NCI-H2196 (cell line): Measurements from ENCODE around the gene ARHGAP25.

ENCODE experiments used
- DNase-seq: peaks from one replicate; lab custom pipeline; 2025; ENCODE audit not compliant: unreplicated experiment; lab: John Stamatoyannopoulos, UW

ARHGAP25 gene

DNA sequence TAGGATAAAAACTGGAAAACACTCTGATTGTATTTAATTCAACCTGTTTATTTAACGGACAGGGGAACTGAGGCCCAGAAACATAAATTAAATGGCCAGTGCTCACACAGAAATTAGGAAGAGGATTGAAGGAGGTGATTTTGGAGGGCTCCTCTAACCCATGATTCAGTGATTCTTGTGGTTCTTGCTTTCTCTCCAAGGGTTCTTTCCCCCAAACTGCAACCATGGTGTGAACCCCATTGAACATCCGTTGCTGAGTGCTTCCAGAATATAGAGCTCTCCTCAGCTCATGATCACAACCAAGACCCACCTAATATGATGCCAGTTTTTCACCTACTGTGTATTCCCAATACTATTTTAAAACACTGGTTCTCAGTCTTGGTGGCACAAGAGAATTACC is 95.1 kb downstream of the ARHGAP25 start:
- DNase-seq: no peak

DNA sequence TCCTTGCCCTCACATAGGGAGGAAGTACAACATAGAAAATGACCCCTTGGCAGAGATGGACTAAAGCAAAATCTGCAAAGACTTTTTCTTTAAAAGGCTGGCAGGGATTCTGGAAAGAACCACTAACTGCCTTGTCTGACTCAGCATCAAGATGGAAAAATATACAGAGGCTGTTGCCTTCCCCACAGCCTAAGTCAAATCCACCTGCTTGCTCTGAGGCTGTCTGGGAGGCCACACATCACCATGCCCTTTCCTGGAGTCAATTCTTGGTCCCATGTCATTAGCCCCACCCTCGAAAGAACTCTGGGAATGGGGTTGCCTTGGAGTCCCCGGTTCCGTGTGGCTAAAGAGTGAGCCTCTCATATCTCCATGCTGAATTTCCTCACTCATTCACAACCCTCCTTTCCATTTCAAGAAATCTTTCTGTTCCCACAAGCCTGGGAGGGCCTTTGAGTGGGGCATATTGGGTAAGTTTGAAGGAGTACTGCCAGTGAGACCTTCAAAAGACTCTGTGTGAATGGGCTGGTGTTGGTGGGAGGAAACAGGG is 97.1 kb downstream of the ARHGAP25 start:
- no peak for DNase-seq

DNA sequence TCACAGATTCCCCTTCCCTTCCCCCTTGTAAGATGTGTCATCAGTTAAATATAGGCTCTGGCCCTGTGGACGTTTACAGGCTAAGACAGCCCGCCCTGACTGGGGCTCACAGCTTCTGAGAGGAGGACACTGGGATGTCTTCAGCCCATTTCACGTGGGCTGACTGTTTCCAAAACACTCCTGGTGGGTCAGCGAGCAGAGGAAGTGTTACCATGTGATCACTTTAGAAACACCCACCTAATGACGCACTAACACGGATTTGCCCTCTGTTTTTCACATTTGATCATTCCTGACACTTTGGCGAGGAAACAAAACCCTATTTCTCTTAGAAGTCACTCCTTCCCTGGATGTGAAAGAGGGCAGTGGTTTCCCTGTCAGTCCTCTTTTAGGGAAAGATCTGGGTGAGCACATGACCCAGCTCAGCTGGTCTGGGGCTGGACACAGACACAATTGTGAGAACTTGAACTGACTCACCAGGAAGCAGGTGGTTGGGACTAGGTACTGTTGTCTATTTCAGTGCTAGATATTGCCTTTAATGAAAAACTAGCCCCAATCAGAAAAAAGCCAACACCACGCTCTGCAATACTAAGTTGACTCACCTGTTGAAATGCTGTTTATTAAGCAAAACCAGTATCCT is 97.7 kb downstream of the ARHGAP25 start:
- peak; percentile 9 for DNase-seq

DNA sequence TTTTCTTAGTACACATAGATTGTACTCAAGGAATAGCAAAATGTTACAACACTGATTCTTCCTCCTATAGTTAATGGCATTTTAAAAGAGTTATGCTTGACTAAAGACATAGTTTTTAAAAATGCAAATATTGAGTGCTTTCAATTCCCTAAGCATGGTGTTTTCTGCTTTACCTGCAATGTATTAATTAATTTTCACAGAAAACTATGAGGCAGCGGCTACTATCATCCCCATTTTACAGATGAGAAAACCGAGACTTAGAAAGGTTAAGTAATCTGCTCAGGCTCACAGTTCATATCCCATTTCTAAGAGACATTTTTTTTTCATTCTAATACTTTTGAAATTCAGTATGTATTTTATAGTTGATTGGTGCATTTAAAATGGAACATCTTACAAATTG is 98.6 kb downstream of the ARHGAP25 start:
- DNase-seq: no peak

DNA sequence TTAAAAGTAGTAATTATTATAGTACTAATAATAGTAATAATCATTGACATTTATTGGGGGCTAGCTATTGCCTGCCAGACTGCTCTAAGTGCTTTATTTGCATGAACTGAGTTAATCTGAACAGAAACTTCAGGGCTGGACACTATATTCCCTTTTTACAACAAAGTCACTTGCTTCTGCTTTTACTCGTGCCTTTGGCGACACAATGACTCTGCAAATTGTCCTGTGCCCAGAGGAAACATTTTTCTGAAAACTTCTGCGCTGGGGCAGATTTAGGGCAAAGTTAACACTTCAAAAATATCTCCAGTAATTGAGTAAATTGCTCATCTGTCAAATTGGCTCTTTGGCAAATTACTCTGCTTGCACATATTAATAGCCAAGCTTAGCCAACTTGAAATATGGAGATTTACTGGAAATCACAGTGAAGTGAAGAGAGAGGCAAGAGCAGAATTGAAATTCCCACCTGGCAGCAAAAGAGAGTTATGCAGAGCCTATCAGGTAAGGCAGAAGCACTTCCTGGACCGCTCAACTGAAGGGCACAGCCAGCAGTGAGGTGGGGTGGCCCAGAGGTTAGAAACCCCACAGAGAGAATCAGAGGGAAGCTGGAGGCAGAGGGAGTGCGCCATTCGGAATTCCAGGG is 100.2 kb downstream of the ARHGAP25 start:
- no peak for DNase-seq

DNA sequence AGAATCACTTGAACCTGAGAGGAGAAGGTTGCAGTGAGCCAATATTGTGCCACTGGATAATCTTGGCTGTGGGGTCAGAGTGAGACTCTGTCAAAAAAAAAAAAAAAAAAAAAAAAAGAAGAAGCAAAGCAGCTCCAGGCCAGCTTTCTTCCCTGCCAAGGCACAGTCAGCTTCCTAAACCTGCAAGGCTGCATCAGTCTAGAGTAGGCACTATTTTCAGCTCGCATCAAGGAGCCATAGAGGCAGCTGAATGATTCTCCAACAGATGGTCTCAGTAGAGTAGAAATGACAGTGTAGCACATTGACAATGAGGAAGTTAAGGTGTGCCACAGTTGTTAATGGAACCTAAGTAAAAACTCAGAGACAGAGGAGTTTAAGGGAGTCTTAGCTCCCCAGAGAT is 101.0 kb downstream of the ARHGAP25 start:
- DNase-seq: no peak

DNA sequence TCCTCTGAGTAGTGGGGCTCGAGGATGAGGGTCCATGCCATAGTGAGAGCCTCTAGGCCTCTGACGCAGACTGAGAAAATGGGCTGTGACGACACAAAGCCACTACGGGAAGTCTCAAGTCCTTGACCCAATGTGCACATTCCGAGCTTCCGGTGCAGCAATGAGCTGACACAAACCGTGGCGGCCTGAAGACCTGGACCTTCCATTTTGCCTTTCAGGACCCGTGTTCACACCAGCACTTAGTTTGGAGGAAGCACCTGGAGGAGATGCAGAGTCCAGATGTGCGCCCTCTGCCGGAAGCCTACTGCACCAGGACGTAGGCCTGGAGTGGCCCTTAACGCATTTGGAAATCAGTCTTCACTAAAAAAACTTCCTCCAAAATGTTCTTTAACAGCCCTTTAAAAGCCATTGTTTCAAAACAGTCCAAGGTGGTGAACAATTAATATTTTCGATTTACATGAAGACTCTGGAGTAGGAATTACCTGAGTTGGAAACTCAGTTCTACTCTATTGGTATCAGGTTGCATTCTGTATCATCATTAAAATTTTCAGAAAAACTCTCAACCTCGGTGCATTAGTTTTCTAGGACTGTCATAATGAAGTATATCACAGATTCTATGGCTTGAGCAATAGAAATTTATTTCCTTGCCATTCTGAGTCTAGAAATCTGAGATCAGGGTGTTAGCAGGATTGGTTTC is 102.7 kb downstream of the ARHGAP25 start:
- DNase-seq: no peak

DNA sequence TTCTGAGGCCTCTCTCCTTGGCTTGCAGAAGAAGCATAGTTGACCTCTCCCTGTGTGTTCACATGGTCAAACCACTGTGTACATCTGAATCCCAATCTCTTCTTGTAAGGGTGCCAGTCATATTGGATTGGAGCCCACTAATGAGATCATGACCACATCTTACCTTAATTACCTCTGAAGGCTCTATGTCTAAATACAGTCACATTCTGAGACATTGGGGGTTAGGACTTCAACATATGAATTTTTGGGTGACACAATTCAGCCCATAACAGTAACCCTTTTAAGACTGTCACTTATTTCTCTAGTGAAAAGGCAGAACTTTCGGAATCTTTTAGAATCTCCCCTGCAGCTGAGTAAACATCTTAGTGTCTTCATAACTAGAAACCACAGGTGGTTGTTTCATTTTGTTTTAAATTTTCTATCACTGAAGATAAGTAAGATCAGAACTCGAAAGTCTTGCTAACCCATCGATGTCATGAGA is 103.3 kb downstream of the ARHGAP25 start:
- no peak for DNase-seq

DNA sequence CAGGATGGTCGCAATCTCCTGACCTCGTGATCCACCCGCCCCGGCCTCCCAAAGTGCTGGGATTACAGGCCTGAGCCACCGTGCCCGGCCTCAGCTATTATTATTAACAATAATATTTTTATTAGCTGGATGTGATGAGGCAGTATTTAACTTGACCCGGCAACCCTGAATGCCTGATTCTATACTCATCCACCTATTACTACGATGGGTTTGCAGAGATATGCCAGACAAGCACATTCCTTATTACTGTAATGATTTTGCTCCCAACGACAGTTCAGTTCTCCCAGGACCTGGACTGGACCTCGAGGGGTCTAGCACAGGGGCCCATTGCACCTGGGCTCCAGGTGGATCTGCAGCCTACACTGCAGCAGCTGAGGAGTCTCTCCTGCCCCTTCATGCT is 104.0 kb downstream of the ARHGAP25 start:
- DNase-seq: no peak

DNA sequence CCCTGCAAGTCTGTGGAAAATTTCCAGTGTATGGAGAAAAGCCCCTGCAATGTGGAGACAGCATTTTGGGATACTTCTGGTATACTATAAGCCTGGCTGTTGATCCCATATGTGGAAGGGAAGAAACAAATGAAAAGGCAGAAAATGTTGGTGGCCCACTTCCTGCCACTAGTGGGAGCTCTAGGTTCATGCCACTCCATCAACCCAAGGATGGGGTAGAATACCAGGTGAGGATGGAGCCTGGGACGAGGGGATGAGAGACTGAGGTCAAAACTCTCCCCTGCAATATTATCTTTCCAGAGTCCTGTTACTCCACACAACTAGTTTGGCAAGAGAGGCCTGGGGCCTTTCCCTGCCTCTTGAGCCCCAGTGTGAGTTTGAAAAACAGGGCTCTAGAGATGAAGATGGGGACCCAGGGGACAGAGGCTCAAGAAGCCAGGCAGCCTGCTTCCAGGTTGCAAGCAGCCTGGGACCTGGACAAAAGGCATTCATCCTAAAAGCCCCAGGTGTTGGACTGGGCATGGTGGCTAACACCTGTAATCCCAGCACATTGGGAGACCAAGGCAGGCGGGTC is 104.7 kb downstream of the ARHGAP25 start:
- DNase-seq: no peak

DNA sequence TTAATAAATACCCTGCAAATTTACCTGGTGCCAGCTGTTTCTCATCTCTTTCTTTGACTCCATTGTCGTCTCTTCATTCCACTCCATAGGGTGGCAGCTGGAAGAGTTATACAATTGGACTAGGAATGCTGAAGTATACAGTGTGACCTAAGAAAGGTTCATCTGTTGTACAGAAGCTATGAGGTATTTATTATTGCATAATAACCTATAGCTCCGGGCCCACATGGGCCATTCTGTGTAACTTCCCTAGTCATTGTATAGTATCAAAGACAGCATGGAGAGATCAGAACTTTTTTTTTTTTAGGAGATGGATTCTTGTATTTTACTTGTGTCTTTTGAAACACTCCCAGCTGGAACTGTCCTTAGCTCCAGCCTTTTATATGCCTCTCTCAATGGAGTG is 110.4 kb downstream of the ARHGAP25 start:
- DNase-seq: no peak

DNA sequence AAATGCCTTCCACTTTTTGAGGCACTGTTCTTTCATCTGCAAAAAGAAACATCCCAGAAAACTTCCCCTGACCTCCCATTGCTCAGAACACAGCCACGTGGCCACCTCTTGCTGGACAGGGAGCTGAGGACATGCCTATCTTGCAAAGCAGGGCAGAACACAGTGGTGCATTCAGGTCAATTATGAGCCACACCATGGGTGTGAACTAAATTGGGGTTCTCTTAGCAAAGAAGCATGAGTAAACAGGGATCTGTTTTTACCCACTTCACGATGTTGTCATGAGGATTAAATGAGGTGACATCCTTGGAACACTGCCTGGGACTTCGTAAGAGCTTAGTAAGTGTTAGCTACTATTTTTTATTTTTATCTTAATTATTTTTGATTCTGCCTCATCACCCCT is 111.5 kb downstream of the ARHGAP25 start:
- no peak for DNase-seq

DNA sequence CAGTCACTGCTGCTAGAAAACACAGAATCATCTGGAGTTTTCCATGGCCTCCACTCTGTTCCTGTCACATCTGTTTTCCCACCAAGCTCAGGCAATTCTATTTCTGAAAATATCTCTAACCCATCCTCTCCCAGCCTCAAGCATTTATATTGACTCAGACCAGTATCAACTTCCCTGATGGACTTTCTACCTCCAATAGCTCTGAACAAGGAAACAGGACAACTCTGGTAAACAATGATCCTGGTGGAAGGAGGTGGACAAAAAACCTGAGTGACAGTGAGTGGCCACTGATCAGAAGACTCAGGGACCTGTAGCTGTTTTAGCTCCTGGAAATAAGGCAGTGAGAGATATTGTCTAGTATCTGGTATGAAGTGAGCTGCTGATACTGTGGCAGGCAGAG is 113.1 kb downstream of the ARHGAP25 start:
- DNase-seq: no peak

DNA sequence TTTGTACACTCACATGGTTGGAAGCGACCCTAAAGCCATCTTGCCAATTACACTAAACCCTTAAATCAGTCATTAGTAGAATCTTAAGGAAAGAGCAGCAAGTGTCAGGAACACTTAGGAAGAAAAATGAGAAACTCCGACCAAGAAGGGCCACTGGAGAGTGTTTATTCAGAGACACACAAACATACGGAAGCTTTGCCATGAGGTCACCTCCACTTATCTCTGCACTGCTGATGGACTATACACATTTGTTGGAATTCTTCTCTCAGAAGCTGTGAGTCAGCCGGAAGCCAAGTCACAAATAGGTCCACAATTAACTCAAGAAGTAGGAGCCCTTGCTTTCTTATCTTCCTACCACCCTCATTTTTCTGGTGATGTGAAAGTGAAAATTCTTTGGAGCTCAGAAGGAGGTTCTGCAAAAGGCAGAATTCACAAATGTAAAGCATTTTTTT is 115.0 kb downstream of the ARHGAP25 start:
- DNase-seq: no peak

DNA sequence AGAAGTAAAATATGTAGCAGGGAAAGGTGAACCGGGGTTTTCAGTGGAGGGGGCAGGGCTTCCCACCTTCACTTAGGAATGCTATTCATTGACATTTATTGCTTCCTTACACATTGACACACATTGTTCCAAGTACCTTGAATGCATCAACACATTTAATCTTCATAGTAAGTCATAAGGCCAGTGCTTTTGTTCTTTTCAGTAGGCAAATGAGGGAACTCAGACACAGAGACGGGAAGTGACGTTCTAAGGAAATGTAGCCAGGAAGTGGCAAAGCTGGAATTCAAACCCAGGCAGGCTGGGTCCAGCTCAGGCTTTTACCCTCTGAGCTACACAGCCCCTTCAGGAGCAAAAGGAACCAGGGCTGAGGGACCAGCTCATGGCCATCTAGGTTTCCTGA is 115.9 kb downstream of the ARHGAP25 start:
- DNase-seq: no peak

DNA sequence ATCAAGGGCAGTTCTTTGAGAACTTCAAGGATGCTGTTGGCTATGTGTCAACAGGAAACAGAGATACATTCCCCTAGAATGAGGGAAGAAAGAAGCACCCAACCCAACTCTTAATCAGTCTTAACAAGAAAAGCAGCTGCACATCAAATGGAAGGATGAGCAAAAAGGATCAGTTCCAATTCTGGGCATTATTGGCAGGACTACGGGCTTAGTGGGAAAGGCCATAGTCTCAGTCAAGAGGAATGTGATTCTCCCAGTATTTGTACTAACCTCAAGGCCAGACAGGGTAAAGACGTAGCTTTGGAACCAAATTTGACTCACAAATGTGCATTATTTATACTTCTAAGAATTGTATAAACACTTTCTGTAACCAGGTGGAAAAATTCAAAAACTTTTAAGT is 118.4 kb downstream of the ARHGAP25 start:
- DNase-seq: no peak

DNA sequence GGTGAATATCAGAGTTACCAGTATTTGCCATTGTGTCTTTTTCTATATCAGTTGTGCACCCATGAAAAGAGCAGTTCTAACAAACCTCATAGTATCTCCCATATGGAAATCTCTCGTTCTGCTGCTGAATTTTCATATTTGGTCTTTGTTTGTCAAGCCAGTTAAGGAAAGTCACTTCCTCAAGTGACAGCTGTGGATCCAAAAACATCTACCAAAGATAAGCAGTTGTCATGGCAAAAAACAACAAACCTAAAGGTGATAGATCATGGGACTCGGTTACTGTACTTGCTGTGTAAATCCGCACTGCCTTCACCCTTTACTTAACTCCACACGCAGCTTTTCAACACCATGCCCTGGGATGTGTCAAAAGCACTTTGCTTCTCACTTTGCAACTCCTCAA is 119.3 kb downstream of the ARHGAP25 start:
- DNase-seq: no peak

DNA sequence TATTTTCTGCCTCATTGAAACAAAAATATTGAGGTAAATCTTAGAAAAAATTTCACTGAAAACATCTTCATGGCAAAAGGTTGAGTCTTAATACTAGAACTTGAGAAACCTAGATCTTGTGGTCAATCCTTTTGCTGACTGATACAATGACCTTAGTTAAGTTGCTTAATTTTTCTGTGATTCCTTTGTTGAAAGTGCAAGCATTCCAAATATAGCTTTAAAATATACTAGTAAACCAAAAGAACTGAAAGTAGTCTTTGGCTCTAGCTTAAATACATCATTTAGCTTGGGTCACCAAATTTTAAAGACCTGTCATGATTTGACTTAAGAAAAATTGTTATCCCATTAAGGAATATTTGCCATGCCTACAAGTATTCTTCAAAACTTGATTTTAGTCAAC is 119.9 kb downstream of the ARHGAP25 start:
- DNase-seq: no peak

DNA sequence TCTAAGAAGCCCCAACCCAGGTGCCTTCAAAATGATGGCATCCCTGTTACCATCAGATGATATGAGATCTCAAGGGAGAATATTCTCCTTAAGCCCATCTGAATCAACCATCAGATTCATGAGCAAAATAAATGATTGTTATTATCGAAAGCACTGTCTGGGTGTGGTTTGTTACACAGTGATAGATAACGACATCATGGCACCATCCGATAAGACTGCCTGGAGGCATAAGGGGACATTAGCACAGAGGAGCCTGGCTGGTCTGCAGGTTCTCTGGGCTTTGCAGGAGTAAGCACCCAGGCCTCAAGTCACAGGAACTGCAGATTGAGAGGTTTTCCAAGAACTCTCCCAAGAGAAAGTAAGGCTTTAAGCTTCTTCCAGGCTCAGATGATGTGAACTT is 120.9 kb downstream of the ARHGAP25 start:
- no peak for DNase-seq

DNA sequence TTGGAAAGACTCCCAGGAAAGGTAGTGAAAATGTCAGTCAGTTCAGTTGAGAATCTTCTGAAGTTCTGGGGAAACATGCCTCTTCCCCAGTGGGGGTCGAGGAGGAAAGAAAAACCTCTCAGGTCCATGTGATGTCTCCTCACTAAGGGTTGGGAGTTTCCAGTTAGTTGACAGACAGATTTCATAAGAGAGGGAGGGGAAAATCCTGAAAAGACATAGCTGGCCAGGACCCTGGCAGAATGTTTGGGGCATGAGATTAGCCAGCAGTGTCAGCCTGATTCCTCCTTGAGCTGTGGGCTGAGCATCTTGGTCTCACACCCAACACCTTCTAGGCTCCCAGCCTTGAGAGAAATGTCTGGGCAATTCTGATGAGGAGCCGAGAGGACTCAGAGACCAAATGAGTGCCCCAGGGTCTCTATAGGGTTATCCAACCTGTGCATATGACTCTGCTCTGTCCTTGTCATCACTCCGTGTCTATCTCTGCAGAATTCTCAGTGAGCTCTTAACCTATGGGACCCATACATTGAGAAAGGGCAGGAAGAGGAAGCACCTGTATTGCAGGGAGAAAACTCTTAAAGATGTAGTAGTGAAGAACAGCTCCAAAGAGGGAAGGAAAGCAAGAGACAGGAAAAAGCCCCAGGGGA is 122.7 kb downstream of the ARHGAP25 start:
- no peak for DNase-seq

DNA sequence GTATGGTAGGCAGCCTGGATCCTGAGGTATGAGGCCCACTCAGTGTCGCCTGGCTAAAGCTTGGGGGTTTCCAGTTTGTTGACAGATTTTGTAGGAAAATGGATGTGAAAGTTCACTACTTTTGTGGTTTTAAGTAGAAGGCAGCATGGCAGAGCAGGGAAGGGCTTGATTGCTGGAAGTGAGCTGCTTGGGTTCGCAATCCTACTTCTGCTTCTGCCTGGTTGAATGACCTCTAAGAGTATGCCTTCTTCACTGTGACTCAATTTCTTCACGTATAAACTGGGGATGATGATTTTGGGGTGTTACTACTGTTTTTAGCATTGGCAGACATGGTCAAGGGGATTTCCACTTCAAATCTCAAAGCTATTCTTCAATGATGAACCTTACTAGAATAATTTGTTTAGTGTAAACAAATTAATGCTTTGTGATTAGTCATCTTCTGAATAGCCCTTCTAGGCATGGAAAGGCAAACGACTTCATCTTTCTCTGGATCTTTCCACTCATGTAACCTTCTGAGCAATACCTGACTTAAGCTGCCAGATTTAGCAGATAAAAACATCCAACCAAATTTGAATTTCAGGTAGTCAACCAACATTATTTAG is 123.3 kb downstream of the ARHGAP25 start:
- no peak for DNase-seq
